WTC11 (cell line): Measurements from ENCODE around the gene PRPF6. TPM values are rescaled to one million over a fixed set of nuclear protein-coding genes. Genes with fewer than 3 reads are reported as not detected.
A peak's percentile ranks its signal among the peaks of the same experiment; 100 is the strongest.

Experiments used
- CREM ChIP-seq: sonication (generic); formaldehyde crosslinking; IDR thresholded peaks from 2 replicates; pipeline ENCODE4 v1.8.1; 2022; ENCODE audit warnings: mild to moderate bottlenecking, missing genetic modification reagents, moderate library complexity
- ELF4 ChIP-seq: sonication (generic); formaldehyde crosslinking; IDR thresholded peaks from 2 replicates; pipeline ENCODE4 v1.8.1; 2022; ENCODE audit warnings: low read depth, mild to moderate bottlenecking, moderate library complexity, missing genetic modification reagents
- KAT7 ChIP-seq: sonication (generic); formaldehyde crosslinking; IDR thresholded peaks from 2 replicates; pipeline ENCODE4 v1.8.1; 2023; ENCODE audit warnings: missing genetic modification reagents, mild to moderate bottlenecking, borderline replicate concordance
- MYBL2 ChIP-seq: sonication (generic); formaldehyde crosslinking; IDR thresholded peaks from 2 replicates; pipeline ENCODE4 v1.8.1; 2023; ENCODE audit warnings: mild to moderate bottlenecking, moderate library complexity, missing genetic modification reagents
- NFATC4 ChIP-seq: fragments of 250-450 bp; sonication (Bioruptor Pico); IDR thresholded peaks from 2 replicates; pipeline ENCODE4 v1.9.0; 2021; ENCODE audit warnings: mild to moderate bottlenecking
- NR3C1 ChIP-seq: sonication (generic); formaldehyde crosslinking; conservative IDR thresholded peaks from 2 replicates; pipeline ENCODE4 v1.8.1; 2023; ENCODE audit warnings: low read depth, mild to moderate bottlenecking, missing genetic modification reagents
- RELA ChIP-seq: sonication (generic); formaldehyde crosslinking; IDR thresholded peaks from 2 replicates; pipeline ENCODE4 v1.8.1; 2022; ENCODE audit warnings: missing genetic modification reagents, mild to moderate bottlenecking, borderline replicate concordance
- SMAD4 ChIP-seq: sonication (generic); formaldehyde crosslinking; IDR thresholded peaks from 2 replicates; pipeline ENCODE4 v1.8.0; 2022; ENCODE audit warnings: mild to moderate bottlenecking, missing genetic modification reagents
- ZNF263 ChIP-seq: sonication (generic); formaldehyde crosslinking; IDR thresholded peaks from 2 replicates; pipeline ENCODE4 v1.8.1; 2022; ENCODE audit warnings: low read depth, mild to moderate bottlenecking, moderate library complexity, missing genetic modification reagents
- ZNF317 ChIP-seq: sonication (generic); formaldehyde crosslinking; IDR thresholded peaks from 2 replicates; pipeline ENCODE4 v1.8.1; 2023; ENCODE audit warnings: low read depth, mild to moderate bottlenecking, moderate library complexity, missing genetic modification reagents, borderline replicate concordance
- ZNF396 ChIP-seq: fragments of 250-450 bp; sonication (Bioruptor Pico); IDR thresholded peaks from 2 replicates; pipeline ENCODE4 v1.8.0; 2021; ENCODE audit warnings: mild to moderate bottlenecking, moderate library complexity, borderline replicate concordance
- ZNF423 ChIP-seq: fragments of 250-450 bp; sonication (Bioruptor Pico); IDR thresholded peaks from 2 replicates; pipeline ENCODE4 v2.1.2; 2022; ENCODE audit warnings: mild to moderate bottlenecking, moderate library complexity
- total RNA-seq: library from RNA; stranded (reverse); gene quantifications from 3 replicates; pipeline ENCODE4 v1.2.3, GENCODE V29; 2021
- TF ChIP-seq, protein P1 (sequence below): fragments of 250-450 bp; sonication (Bioruptor Pico); IDR thresholded peaks from 2 replicates; pipeline ENCODE4 v1.9.0; 2021; ENCODE audit warnings: mild to moderate bottlenecking, borderline replicate concordance
- TF ChIP-seq, protein P2 (sequence below): fragments of 250-450 bp; sonication (Bioruptor Pico); conservative IDR thresholded peaks from 2 replicates; pipeline ENCODE4 v1.9.0; 2021; ENCODE audit warnings: mild to moderate bottlenecking
- TF ChIP-seq, protein P3 (sequence below): sonication (generic); formaldehyde crosslinking; IDR thresholded peaks from 2 replicates; pipeline ENCODE4 v1.8.0; 2023; ENCODE audit warnings: mild to moderate bottlenecking, missing genetic modification reagents
- TF ChIP-seq, protein P4 (sequence below): sonication (generic); formaldehyde crosslinking; IDR thresholded peaks from 2 replicates; pipeline ENCODE4 v1.8.0; 2022; ENCODE audit warnings: mild to moderate bottlenecking, missing genetic modification reagents
- TF ChIP-seq, protein P5 (sequence below): fragments of 250-450 bp; sonication (Bioruptor Pico); IDR thresholded peaks from 2 replicates; pipeline ENCODE4 v1.9.0; 2021; ENCODE audit warnings: mild to moderate bottlenecking

The PRPF6 gene
- total RNA-seq, 1 experiment from 2014 or later = 79.4 TPM

DNA sequence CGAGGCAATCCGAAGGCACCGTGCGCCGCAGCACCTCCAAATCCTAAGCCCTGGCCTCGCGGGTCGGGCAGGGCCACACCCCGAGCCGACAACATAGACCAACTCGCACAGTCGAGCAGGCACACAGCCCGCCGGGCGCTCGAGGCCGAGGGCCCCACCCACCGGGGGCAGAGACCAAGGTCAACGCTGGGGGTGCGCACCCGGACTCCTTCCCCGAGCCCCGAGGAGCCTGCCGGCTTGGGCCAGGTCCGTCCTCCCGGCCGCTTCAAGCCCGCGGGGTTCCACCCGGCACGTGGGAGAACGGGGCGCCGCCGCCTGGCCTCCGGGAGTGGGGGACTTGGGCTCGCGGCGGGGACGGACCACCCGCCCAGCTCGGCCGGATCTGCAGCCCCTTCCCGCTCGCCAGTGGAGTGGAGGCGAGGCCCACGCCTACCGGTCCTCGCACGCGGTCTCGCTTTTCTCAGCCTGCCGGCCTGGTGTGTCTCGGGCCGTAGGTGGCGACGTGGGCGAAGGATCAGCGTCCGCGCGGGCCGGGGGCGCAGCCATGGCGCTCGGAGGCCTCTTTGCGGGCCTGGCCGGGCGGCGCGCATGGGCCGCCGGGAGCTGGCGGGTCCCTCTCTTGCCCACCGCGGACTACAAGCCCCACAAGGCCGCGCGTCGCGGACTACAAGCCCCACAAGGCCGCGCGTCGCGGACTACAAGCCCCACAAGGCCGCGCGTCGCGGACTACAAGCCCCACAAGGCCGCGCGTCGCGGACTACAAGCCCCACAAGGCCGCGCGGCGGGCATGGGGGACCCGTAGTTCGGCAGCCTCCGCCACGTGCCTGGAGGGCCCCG, 24.9 kb upstream of the PRPF6 start, which contains the start of gene UCKL1 (continued):
- TF ChIP-seq ZNF317 (CRISPR knock-in tag) (no peak; the same call in 1 of the 2 replicates), NR3C1 (CRISPR knock-in tag) (no peak), ELF4 (CRISPR knock-in tag) (no peak), SMAD4 (no peak), RELA (CRISPR knock-in tag) (peak; percentile 90), CREM (peak; percentile 33; the same call in 1 of the 2 replicates), ZNF423 (no peak), MYBL2 (CRISPR knock-in tag) (peak; percentile 71; the same call in 1 of the 2 replicates), NFATC4 (CRISPR knock-in tag) (no peak), ZNF396 (CRISPR knock-in tag) (no peak), KAT7 (CRISPR knock-in tag) (peak; percentile 83; the same call in 1 of the 2 replicates), ZNF263 (CRISPR knock-in tag) (no peak)
- TF ChIP-seq, protein P1, sequence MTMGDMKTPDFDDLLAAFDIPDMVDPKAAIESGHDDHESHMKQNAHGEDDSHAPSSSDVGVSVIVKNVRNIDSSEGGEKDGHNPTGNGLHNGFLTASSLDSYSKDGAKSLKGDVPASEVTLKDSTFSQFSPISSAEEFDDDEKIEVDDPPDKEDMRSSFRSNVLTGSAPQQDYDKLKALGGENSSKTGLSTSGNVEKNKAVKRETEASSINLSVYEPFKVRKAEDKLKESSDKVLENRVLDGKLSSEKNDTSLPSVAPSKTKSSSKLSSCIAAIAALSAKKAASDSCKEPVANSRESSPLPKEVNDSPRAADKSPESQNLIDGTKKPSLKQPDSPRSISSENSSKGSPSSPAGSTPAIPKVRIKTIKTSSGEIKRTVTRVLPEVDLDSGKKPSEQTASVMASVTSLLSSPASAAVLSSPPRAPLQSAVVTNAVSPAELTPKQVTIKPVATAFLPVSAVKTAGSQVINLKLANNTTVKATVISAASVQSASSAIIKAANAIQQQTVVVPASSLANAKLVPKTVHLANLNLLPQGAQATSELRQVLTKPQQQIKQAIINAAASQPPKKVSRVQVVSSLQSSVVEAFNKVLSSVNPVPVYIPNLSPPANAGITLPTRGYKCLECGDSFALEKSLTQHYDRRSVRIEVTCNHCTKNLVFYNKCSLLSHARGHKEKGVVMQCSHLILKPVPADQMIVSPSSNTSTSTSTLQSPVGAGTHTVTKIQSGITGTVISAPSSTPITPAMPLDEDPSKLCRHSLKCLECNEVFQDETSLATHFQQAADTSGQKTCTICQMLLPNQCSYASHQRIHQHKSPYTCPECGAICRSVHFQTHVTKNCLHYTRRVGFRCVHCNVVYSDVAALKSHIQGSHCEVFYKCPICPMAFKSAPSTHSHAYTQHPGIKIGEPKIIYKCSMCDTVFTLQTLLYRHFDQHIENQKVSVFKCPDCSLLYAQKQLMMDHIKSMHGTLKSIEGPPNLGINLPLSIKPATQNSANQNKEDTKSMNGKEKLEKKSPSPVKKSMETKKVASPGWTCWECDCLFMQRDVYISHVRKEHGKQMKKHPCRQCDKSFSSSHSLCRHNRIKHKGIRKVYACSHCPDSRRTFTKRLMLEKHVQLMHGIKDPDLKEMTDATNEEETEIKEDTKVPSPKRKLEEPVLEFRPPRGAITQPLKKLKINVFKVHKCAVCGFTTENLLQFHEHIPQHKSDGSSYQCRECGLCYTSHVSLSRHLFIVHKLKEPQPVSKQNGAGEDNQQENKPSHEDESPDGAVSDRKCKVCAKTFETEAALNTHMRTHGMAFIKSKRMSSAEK = no peak
- TF ChIP-seq, protein P2, sequence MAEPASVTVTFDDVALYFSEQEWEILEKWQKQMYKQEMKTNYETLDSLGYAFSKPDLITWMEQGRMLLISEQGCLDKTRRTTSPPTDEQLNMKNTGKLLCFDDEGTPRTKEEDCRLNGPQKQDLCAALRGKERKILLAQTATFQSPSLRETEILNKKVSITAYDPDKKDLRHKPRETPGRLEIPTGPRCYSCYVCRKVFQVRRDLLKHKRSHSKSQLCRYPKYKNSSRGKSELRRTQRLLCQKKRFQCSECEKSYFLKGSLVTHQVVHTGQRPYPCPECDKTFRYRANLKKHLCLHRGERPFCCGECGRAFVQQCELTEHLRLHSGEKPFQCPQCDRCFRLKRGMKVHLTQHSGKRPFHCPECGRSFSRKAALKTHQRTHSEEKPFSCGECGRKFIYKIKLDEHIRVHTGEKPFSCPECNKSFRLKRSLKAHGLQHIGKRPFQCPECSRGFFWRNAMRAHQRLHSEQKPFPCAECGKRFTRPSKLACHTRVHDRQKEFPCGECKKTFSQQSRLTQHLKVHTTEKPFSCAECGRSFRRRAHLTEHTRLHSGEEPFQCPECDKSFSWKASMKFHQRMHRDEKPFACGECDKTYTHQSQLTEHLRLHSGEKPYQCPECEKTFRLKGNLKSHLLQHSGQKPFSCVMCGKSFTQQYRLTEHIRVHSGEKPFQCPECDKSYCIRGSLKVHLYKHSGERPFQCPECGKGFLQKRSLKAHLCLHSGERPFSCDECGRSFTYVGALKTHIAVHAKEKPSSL = no peak
- TF ChIP-seq, protein P3, sequence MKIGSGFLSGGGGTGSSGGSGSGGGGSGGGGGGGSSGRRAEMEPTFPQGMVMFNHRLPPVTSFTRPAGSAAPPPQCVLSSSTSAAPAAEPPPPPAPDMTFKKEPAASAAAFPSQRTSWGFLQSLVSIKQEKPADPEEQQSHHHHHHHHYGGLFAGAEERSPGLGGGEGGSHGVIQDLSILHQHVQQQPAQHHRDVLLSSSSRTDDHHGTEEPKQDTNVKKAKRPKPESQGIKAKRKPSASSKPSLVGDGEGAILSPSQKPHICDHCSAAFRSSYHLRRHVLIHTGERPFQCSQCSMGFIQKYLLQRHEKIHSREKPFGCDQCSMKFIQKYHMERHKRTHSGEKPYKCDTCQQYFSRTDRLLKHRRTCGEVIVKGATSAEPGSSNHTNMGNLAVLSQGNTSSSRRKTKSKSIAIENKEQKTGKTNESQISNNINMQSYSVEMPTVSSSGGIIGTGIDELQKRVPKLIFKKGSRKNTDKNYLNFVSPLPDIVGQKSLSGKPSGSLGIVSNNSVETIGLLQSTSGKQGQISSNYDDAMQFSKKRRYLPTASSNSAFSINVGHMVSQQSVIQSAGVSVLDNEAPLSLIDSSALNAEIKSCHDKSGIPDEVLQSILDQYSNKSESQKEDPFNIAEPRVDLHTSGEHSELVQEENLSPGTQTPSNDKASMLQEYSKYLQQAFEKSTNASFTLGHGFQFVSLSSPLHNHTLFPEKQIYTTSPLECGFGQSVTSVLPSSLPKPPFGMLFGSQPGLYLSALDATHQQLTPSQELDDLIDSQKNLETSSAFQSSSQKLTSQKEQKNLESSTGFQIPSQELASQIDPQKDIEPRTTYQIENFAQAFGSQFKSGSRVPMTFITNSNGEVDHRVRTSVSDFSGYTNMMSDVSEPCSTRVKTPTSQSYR = no peak
- TF ChIP-seq, protein P4, sequence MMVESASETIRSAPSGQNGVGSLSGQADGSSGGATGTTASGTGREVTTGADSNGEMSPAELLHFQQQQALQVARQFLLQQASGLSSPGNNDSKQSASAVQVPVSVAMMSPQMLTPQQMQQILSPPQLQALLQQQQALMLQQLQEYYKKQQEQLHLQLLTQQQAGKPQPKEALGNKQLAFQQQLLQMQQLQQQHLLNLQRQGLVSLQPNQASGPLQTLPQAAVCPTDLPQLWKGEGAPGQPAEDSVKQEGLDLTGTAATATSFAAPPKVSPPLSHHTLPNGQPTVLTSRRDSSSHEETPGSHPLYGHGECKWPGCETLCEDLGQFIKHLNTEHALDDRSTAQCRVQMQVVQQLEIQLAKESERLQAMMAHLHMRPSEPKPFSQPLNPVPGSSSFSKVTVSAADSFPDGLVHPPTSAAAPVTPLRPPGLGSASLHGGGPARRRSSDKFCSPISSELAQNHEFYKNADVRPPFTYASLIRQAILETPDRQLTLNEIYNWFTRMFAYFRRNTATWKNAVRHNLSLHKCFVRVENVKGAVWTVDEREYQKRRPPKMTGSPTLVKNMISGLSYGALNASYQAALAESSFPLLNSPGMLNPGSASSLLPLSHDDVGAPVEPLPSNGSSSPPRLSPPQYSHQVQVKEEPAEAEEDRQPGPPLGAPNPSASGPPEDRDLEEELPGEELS (CRISPR knock-in tag) = peak; percentile 57; the same call in 1 of the 2 replicates
- TF ChIP-seq, protein P5, sequence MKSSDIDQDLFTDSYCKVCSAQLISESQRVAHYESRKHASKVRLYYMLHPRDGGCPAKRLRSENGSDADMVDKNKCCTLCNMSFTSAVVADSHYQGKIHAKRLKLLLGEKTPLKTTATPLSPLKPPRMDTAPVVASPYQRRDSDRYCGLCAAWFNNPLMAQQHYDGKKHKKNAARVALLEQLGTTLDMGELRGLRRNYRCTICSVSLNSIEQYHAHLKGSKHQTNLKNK (CRISPR knock-in tag) = no peak
